Measurements from ENCODE around the gene RANBP10. TPM values are rescaled to one million over a fixed set of nuclear protein-coding genes. Genes with fewer than 3 reads are reported as not detected.

RANBP10 gene
- total RNA-seq, 2 donors from 2014 or later: 18.4 to 21.0 TPM

DNA sequence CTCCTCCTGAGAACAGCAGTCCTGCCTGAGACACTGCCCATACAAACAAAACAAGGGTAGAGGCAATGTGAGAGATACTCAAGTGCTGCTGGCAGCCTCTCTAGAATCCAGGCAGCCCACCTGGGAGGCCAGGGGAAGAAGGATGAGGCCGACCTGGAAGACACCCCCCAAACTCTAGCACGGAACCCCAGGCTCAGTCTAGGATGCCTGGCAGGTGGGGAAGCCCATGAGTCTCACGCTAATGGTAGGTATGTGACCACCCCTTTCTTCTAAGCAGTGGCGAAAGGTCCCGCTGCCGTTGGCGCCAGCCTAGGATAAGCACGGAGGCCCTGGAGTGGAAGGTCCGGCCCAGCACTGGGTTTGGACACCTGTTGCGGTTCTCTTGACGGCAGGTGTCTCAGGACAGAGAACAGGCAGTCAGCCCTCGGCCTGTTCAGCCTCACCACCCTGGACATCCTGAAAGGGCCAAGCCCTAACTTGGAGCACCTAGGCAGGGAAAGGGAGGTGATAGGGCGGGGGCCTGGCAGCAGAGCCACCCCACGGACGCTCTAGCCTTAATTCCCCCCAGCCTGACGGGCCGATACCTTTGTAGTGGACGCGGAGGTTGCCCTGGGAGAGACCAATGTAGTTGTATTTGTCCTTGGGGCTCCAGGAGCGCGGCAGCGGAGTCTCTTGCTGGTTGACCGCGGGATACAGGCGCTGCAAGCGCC is 487 bp downstream of the RANBP10 start:
- Mint-ChIP-seq H3K9me3 (no peaks in the 10 kb centered on the region), H3K27me3 (no peaks in the 10 kb centered on the region), H3K27ac (peak overlapping the region; percentile 57), H3K36me3 (ENCODE audit: low read depth) (peaks cover 46% of the 10 kb centered on the region), H3K4me1 (peaks cover 21% of the 10 kb centered on the region), H3K4me3 (peak overlapping the region; percentile 77)
- ATAC-seq (replicated peaks): no peak

DNA sequence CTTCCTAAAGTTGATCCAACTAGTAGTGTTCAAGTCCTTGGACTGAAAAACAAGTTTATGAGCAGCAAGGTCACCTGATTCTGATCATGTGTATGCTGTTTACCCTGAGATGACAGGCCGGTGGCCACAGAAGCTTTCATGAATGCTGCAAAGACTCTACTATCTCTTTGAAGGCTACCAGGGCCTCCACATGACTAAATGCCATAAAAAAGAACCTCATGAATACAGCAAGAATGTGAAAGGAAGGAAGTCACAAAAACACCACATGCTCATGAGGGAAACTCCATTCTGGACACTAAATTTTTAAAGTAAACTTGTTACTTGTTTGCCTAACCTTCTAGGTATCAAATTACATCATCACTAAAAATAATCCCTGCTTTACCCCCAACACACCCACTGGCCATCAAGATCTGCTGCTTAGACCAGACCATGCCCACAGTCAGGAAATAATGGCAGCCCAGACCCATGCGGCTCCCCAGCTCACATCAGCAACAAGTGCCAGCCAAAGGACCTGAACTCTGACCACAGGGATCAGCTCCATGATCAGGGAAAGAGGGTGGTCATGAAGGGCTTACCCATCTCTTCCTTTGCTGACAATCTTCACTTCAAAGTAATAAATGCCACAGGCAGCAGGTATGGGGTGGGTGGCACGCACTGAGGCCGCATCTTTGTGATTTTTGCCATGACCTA is 1.4 kb downstream of the RANBP10 start:
- H3K4me3 Mint-ChIP-seq: peak overlapping the region; percentile 77
- no peak for ATAC-seq (replicated peaks)
- H3K4me1 Mint-ChIP-seq: peaks cover 27% of the 10 kb centered on the region

DNA sequence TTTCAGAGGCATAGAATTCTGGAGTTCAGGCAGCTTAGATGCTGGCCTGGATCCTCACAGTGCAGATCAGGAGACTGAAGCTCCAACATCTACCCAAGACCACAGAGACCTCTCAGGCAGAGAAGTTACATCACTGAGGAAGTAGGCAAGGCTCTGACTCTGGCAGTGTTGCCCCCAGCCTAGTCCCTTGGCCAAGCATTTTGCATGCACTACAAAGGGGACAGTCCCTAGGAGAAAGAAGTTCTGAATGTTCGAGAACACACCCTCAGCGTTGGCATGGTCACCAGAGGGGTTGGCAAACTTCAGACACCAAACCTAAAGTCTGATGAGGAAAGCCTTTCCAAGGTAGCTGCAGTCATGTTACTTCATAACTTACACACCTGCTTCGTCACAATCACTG is 2.5 kb downstream of the RANBP10 start:
- Mint-ChIP-seq H3K9me3 (no peaks in the 10 kb centered on the region), H3K27me3 (no peaks in the 10 kb centered on the region), H3K4me1 (peaks cover 32% of the 10 kb centered on the region), H3K4me3 (peak overlapping the region; percentile 77), H3K27ac (no peak overlapping the region), H3K36me3 (ENCODE audit: low read depth) (peaks cover 65% of the 10 kb centered on the region)
- ATAC-seq (replicated peaks): no peak

More for the DNA sequence above, 1.4 kb downstream of the RANBP10 start:
- H3K27me3 Mint-ChIP-seq: no peaks in the 10 kb centered on the region
- H3K9me3 Mint-ChIP-seq: no peaks in the 10 kb centered on the region
- H3K27ac Mint-ChIP-seq: peak overlapping the region; percentile 57
- peaks cover 55% of the 10 kb centered on the region for H3K36me3 Mint-ChIP-seq (ENCODE audit: low read depth)

DNA sequence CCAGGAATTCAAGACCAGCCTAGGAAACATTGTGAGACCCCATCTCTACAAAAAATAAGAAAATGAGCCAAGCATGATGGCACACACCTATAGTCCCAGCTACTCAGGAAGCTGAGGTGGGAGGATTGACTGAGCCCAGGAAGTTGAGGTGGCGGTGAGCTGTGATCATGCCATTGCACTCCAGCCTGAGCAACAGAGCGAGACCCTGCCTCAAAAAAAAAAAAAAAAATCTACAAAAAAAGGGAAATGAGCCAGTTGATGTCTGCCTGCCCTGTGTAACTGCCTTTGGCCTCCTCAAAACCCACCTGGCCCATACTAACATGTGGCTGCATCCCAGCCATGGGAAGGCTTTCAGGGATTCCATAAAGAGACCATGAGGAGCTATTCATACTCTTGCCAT is 4.5 kb downstream of the RANBP10 start:
- peak overlapping the region; percentile 76 for H3K27ac Mint-ChIP-seq
- H3K4me3 Mint-ChIP-seq: peak overlapping the region; percentile 66
- no peak for ATAC-seq (replicated peaks)
- peaks cover 39% of the 10 kb centered on the region for H3K4me1 Mint-ChIP-seq
- no peaks in the 10 kb centered on the region for H3K9me3 Mint-ChIP-seq
- peaks cover 79% of the 10 kb centered on the region for H3K36me3 Mint-ChIP-seq (ENCODE audit: low read depth)
- no peaks in the 10 kb centered on the region for H3K27me3 Mint-ChIP-seq

DNA sequence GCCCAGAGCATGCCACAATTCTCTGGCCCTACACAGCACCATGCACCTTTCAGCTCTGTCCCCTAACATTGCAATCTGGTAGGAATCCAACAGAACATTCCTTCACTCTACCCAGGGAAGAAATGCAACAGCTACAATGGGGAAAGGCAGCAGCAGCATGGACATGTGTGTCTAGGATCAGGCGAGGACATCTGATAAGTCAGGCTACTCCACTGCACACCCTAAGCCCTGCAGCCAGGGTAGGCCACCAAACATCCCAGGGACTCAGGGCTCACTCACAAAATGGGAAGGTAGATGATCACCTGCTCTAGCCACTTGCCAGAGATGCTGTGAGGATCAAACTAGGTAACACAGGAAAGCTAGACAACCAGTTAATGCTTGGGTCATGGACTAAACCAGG is 5.1 kb downstream of the RANBP10 start:
- H3K36me3 Mint-ChIP-seq (ENCODE audit: low read depth): peaks cover 86% of the 10 kb centered on the region

DNA sequence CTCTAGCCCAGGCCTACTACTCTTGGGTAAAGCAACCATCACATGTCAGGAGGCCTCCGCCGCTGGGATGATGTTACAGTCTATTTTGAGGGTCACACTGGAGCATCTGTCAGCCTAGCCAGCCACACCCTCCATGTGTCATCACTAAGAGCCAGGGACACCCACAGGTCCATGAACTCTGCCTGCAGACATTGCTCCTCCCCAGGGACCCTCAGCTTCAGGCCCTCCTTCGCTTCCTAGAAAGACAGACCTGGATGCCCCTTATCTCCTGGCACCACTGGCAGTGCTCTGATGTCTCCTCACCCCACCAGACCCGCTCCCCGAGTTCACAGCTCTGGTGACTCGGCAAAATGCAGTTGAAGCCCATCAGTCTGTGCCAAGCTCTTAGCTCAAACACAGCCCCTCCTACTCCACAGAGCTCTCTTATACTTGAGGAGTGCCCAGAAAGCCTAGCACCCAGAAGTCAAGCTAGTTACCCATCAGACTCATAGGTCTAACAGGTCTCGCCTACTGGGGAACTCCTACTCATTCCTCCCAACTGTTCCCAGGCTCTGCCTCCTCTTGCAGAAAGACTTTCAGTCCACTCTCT is 5.9 kb downstream of the RANBP10 start:
- H3K36me3 Mint-ChIP-seq (ENCODE audit: low read depth): peaks cover 85% of the 10 kb centered on the region
- peak overlapping the region; percentile 76 for H3K27ac Mint-ChIP-seq
- ATAC-seq (replicated peaks): no peak
- H3K4me1 Mint-ChIP-seq: peaks cover 45% of the 10 kb centered on the region
- H3K4me3 Mint-ChIP-seq: no peak overlapping the region
- H3K9me3 Mint-ChIP-seq: no peaks in the 10 kb centered on the region
- H3K27me3 Mint-ChIP-seq: no peaks in the 10 kb centered on the region

More for the DNA sequence above, 5.1 kb downstream of the RANBP10 start:
- Mint-ChIP-seq H3K27ac (peak overlapping the region; percentile 76), H3K27me3 (no peaks in the 10 kb centered on the region), H3K4me3 (peak overlapping the region; percentile 66), H3K4me1 (peaks cover 45% of the 10 kb centered on the region), H3K9me3 (no peaks in the 10 kb centered on the region)
- no peak for ATAC-seq (replicated peaks)

DNA sequence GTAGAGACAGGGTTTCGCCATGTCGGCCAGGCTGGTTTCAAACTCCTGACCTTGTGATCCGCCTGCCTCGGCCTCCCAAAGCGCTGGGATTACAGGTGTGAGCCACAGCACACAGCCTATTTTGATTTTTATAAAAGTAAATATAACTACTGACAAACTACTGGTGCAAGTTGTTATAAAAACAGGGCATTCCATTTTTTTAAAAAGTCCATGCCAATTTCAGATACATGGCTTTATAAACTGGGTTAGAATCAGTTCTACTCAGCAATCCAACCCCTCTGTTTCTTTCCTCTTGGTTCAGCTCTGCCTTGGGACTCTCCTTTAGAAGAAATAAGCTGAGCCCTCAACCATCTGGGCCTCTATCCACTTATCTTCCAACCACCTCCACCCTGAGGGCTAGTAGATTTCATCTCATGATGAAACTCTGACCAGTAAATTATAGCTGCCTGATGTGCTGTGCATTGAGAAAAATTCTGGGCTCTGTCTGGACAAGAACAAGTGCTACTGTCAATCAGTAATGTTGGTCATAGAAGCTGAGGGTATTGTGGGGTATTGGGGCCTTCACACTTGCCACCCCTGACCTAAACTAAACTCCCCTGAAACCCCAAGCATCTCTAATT is 10.2 kb downstream of the RANBP10 start:
- peaks cover 27% of the 10 kb centered on the region for H3K4me1 Mint-ChIP-seq
- H3K9me3 Mint-ChIP-seq: no peaks in the 10 kb centered on the region
- H3K36me3 Mint-ChIP-seq (ENCODE audit: low read depth): peaks cover 43% of the 10 kb centered on the region
- ATAC-seq (replicated peaks): no peak
- H3K27ac Mint-ChIP-seq: peak overlapping the region; percentile 51
- no peaks in the 10 kb centered on the region for H3K27me3 Mint-ChIP-seq
- H3K4me3 Mint-ChIP-seq: no peak overlapping the region

DNA sequence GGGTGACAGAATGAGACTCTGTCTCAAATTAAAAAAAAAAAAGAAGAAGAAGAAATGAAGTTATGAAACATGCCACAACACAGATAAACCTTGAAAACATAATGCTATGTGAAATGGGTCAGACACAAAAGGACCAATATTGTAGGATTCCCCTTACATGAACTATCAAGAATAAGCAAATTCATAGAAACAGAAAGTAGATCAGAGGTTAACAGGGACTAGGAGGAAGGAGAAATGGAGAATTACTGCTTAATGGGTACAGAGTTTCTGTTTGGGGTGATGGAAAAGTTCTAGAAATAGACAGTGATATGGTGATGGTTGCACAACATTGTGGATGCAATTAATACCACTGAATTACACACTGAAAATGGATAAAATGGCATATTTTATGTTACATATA is 16.3 kb downstream of the RANBP10 start:
- no peak overlapping the region for H3K4me3 Mint-ChIP-seq
- H3K9me3 Mint-ChIP-seq: no peaks in the 10 kb centered on the region
- H3K27me3 Mint-ChIP-seq: no peaks in the 10 kb centered on the region
- H3K36me3 Mint-ChIP-seq (ENCODE audit: low read depth): no peaks in the 10 kb centered on the region
- peak overlapping the region; percentile 25 for H3K27ac Mint-ChIP-seq
- peaks cover 7% of the 10 kb centered on the region for H3K4me1 Mint-ChIP-seq
- no peak for ATAC-seq (replicated peaks)

DNA sequence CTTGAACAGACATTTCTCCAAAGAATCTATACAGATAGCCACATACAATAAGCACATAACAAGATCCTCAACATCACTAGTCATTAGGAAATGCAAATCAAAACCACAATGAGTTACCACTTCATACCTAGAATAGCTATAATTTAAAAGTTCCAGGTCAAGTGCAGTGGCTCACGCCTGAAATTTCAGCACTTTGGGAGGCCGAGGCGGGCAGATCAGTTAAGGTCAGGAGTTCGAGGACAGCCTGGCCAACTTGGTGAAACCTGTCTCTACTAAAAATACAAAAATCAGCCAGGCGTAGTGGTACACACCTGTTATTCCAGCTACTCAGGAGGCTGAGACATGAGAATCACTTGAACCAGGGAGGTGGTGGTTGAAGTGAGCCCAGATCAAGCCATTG is 19.9 kb downstream of the RANBP10 start:
- Mint-ChIP-seq H3K27ac (no peak overlapping the region), H3K4me1 (peaks cover 10% of the 10 kb centered on the region), H3K9me3 (no peaks in the 10 kb centered on the region), H3K36me3 (ENCODE audit: low read depth) (peaks cover 14% of the 10 kb centered on the region), H3K27me3 (no peaks in the 10 kb centered on the region), H3K4me3 (no peak overlapping the region)
- ATAC-seq (replicated peaks): peak; percentile 31

DNA sequence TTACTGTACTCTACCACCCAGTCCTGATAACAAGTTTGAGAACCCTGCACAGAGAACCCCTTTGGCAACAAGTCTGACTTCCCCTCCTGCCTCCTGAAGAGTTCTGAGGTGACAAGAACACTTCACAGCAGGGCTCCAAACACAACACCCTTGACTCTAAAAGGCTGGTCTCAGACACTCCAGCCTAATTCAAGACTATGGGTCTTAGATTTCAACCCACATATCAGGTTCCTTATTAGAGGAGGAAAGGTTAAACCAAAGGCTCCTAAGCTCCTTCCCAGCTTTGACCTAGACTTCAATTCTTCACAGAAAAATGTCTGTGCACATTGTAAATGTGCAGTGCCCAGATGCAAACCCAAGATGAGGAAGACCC is 23.0 kb downstream of the RANBP10 start:
- H3K4me3 Mint-ChIP-seq: no peak overlapping the region
- H3K4me1 Mint-ChIP-seq: peaks cover 19% of the 10 kb centered on the region
- ATAC-seq (replicated peaks): no peak
- H3K9me3 Mint-ChIP-seq: no peaks in the 10 kb centered on the region
- H3K27ac Mint-ChIP-seq: no peak overlapping the region
- H3K36me3 Mint-ChIP-seq (ENCODE audit: low read depth): peaks cover 21% of the 10 kb centered on the region
- H3K27me3 Mint-ChIP-seq: no peaks in the 10 kb centered on the region

DNA sequence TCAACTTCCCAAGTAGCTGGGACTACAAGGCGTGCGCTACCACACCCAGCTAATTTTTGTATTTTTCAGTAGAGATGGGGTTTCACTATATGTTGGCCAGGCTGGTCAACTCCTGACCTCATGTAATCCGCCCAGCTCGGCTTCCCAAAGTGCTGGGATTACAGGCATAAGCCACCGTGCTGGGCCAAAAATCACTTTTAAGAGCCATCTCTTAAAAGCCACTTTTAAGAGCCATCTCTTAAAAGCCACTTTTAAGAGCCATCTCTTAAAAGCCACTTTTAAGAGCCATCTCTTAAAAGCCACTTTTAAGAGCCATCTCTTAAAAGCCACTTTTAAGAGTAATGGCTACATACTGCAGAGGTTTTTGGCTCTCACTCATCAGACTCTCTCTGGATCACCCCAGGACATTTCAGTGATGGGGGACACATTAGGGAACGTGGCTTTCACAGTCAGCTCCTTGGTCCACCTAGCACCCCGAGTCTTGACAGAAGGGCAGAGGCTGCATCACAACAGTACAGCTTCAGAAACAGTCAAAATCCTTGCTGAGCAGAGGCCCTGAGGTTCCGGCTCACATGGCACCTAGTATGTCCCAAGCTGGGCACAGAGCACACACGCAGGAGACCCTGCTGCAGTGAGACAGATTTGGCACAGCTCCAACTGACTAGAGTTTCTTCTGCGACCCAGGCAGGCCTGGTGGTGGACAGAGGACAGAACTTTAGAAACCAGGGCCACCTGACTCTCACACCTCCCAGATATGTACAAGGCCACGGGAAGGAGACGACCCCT is 23.6 kb downstream of the RANBP10 start:
- Mint-ChIP-seq H3K4me1 (peaks cover 19% of the 10 kb centered on the region), H3K9me3 (no peaks in the 10 kb centered on the region), H3K4me3 (no peak overlapping the region), H3K27me3 (no peaks in the 10 kb centered on the region), H3K36me3 (ENCODE audit: low read depth) (peaks cover 21% of the 10 kb centered on the region), H3K27ac (no peak overlapping the region)
- ATAC-seq (replicated peaks): no peak

DNA sequence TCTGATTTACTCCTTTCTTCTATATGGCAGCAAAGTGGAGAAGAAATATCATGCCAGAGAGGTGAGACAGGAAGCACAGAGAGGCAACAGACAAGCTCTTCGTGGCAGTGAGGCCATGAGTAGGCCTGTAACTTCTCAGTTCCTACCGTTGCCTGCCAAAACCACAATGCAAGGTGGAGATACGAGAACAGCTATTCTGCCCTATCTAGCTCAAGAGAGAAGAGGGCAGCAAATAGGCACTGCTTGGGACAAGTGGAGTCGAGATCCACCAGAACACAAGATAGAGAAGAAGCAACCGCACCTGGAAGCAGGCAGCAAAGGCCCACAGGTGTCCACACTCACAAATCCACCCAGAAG is 24.8 kb downstream of the RANBP10 start:
- H3K9me3 Mint-ChIP-seq: no peaks in the 10 kb centered on the region
- peaks cover 21% of the 10 kb centered on the region for H3K36me3 Mint-ChIP-seq (ENCODE audit: low read depth)
- peaks cover 19% of the 10 kb centered on the region for H3K4me1 Mint-ChIP-seq
- peak overlapping the region; percentile 82 for H3K27ac Mint-ChIP-seq
- H3K4me3 Mint-ChIP-seq: peak overlapping the region; percentile 14
- peak; percentile 69 for ATAC-seq (replicated peaks)
- H3K27me3 Mint-ChIP-seq: no peaks in the 10 kb centered on the region

DNA sequence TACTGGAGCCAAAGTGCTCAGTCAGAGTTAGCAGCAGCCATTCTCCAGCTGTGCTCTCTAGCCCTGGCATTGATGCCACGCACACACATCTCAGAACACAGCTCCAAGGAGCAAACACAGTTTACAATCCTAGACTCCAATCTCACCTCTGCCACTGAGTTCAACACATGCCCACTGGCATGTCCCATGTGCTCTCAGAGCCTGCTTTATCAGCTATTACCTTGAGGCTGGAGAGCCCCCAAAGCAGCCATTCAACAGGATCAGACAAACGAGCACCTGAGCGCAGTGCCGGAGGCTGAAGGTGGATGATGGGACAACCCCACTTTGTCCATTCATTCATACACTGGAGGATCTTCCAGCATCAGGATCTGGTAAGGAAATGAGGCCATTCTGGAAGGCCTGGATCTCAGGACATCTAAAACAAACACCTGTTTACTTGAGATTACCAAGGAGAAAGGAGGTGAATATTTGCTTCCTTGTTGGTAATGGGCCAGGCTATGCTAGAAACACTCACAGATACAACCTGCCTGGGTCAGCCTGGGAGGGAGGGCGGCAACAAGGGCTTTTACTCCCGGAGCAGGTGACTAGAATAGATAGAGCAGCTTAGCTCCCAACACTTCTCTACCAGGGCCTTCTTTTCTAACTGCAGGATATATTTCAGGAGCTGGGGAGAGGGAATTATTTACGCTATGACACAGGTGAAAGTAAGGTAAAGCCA is 25.4 kb downstream of the RANBP10 start:
- no peaks in the 10 kb centered on the region for H3K9me3 Mint-ChIP-seq
- peaks cover 21% of the 10 kb centered on the region for H3K36me3 Mint-ChIP-seq (ENCODE audit: low read depth)
- no peaks in the 10 kb centered on the region for H3K27me3 Mint-ChIP-seq
- peaks cover 19% of the 10 kb centered on the region for H3K4me1 Mint-ChIP-seq
- no peak for ATAC-seq (replicated peaks)
- H3K4me3 Mint-ChIP-seq: peak overlapping the region; percentile 14
- peak overlapping the region; percentile 82 for H3K27ac Mint-ChIP-seq

Data from activated T-helper 17 cell treated with anti-CD3 and anti-CD28 coated beads, Interleukin-2, amount 50 U/mL, for 72 hours (primary cell).